Activated CD4-positive, alpha-beta T cell treated with anti-CD3 and anti-CD28 coated beads, Interleukin-2, Interleukin-6, amounts not matched to agents 100 ng/mL and 50 ng/mL, durations not matched to agents 16 hours and 8 hours (primary cell): ENCODE measurements around the gene GRPEL1.

Experiments
- DNase-seq: peaks from one replicate; pipeline ENCODE4 v3.0.0-alpha.2; 2020

The GRPEL1 gene

GRCh38 chr4:7021355-7021754 is 46.5 kb downstream of the GRPEL1 start:
- DNase-seq = no peak

- DNase-seq = no peak
Measured at GRCh38 chr4:7020856-7021255, 47.0 kb downstream of the GRPEL1 start.

GRCh38 chr4:7020290-7020689 is 47.6 kb downstream of the GRPEL1 start:
- no peak for DNase-seq

- DNase-seq = no peak
Measured at GRCh38 chr4:7019367-7019766, 48.5 kb downstream of the GRPEL1 start.

GRCh38 chr4:7018281-7018680 is 49.6 kb downstream of the GRPEL1 start:
- no peak for DNase-seq

GRCh38 chr4:7017446-7018048 is 50.3 kb downstream of the GRPEL1 start:
- no peak for DNase-seq

- DNase-seq = no peak
Measured at GRCh38 chr4:7016512-7016911, 51.4 kb downstream of the GRPEL1 start.

GRCh38 chr4:7016086-7016485 is 51.8 kb downstream of the GRPEL1 start:
- no peak for DNase-seq

- no peak for DNase-seq
Measured at GRCh38 chr4:7015383-7016035, 52.4 kb downstream of the GRPEL1 start.

GRCh38 chr4:7014815-7015214 is 53.0 kb downstream of the GRPEL1 start:
- no peak for DNase-seq

GRCh38 chr4:7013175-7013574 is 54.7 kb downstream of the GRPEL1 start:
- DNase-seq = no peak

- DNase-seq = no peak
Measured at GRCh38 chr4:7009564-7009963, 58.3 kb downstream of the GRPEL1 start.
